GM12878 (cell line): Measurements from ENCODE around the gene HLA-DQB1. TPM values are rescaled to one million over a fixed set of nuclear protein-coding genes. Genes with fewer than 3 reads are reported as not detected.

Source experiments
- ATAC-seq: fragments of 200-7000 bp; cut with Tn5 transposase; 3 replicates; pipeline ENCODE4 v1.9.1; 2020; ENCODE audit warnings: mild to moderate bottlenecking, moderate library complexity
- BruUV-seq: library from RNA; stranded (reverse); fragments of 400-500 nt; replicated peaks from 2 replicates; lab custom pipeline; 2021; lab: Mats Ljungman, UMichigan
- CTCF ChIA-PET: fragments of 300-600 bp; sonication (Branson Sonifier 250); formaldehyde crosslinking; extraction: SDS; loops from one replicate; lab custom pipeline; 2021; ENCODE audit warnings: inconsistent platforms; lab: Yijun Ruan, JAX
- POLR2A ChIA-PET: fragments of 350-600 bp; formaldehyde crosslinking; extraction: SDS; loops from one replicate; lab custom pipeline; 2021; ENCODE audit warnings: inconsistent platforms; lab: Charles Lee
- RAD21 ChIA-PET: fragments of 300-600 bp; sonication (Branson Sonifier 250); formaldehyde crosslinking; loops from one replicate; lab custom pipeline; 2023; ENCODE audit warnings: antibody characterized with exemption; ENCODE audit not compliant: unreplicated experiment; lab: Charles Lee
- SMC1A ChIA-PET: fragments of 300-600 bp; sonication (Branson Sonifier 250); formaldehyde crosslinking; loops from one replicate; lab custom pipeline; 2023; ENCODE audit not compliant: unreplicated experiment, uncharacterized antibody; lab: Charles Lee
- DNase-seq: peaks from one replicate; pipeline ENCODE4 v3.0.0-alpha.2; 2011; ENCODE audit warnings: low read depth, low spot score
- FAIRE-seq: peaks from 3 replicates; lab custom pipeline; 2011; peaks lifted over from hg19 to GRCh38; lab: Jason Lieb, UNC
- H2AFZ ChIP-seq: 2 replicates; pipeline ENCODE4 v1.6.0; 2011; ENCODE audit warnings: low read depth, low read length, control low read depth; ENCODE audit not compliant: control insufficient read depth
- H3K27ac ChIP-seq: 2 replicates; pipeline ENCODE4 v1.5.1; 2011; ENCODE audit warnings: control low read depth; ENCODE audit not compliant: control insufficient read depth, insufficient read depth
- H3K27me3 ChIP-seq, 2 experiments: replicated peaks in 1 of 2; 2 replicates each; pipeline versions ENCODE4 v1.6.0 to v1.6.1; 2011; ENCODE audit warnings: low read length in 1 of 2; ENCODE audit not compliant: control insufficient read depth in 2 of 2, insufficient read depth in 2 of 2
- H3K36me3 ChIP-seq, 2 experiments: 2 replicates each; pipeline ENCODE4 v1.5.1; 2011; ENCODE audit warnings: low read length in 1 of 2; ENCODE audit not compliant: control insufficient read depth in 2 of 2, insufficient read depth in 2 of 2
- H3K4me1 ChIP-seq: 2 replicates; pipeline ENCODE4 v1.6.1; 2011; ENCODE audit warnings: mild to moderate bottlenecking, low read length, moderate library complexity, mixed read lengths; ENCODE audit not compliant: control insufficient read depth, insufficient read depth
- H3K4me2 ChIP-seq: 2 replicates; pipeline ENCODE4 v1.6.0; 2011; ENCODE audit warnings: control low read depth; ENCODE audit not compliant: control insufficient read depth, insufficient read depth
- H3K4me3 ChIP-seq: fragments of 200-600 bp; sonication (generic); 2 replicates; pipeline ENCODE4 v1.5.1; 2016
- H3K79me2 ChIP-seq: 2 replicates; pipeline ENCODE4 v1.6.0; 2011; ENCODE audit warnings: low read length; ENCODE audit not compliant: control insufficient read depth, insufficient read depth
- H3K9ac ChIP-seq: 2 replicates; pipeline ENCODE4 v1.8.0; 2011; ENCODE audit warnings: low read length, control low read depth, mixed read lengths; ENCODE audit not compliant: control insufficient read depth, insufficient read depth
- H3K9me3 ChIP-seq: replicated peaks from 3 replicates; pipeline ENCODE4 v1.5.1; 2011; ENCODE audit warnings: mild to moderate bottlenecking, low read length; ENCODE audit not compliant: control insufficient read depth, insufficient read depth
- H4K20me1 ChIP-seq: 2 replicates; pipeline ENCODE4 v1.6.0; 2011; ENCODE audit not compliant: control insufficient read depth, insufficient read depth
- CEBPB ChIP-seq, 2 experiments: fragments of 150-350 bp in 1 of 2; IDR thresholded peaks; 2 replicates each; pipeline ENCODE4 v1.6.1; 2012 to 2014; ENCODE audit warnings: low read depth in 2 of 2, low read length in 2 of 2, borderline replicate concordance in 1 of 2, inconsistent platforms in 1 of 2
- CREM ChIP-seq: IDR thresholded peaks from 2 replicates; pipeline ENCODE4 v1.6.1; 2014; ENCODE audit warnings: antibody characterized with exemption, low read depth
- CUX1 ChIP-seq: IDR thresholded peaks from 2 replicates; pipeline ENCODE4 v1.6.1; 2012; ENCODE audit warnings: improper control_type of control experiment, low read depth, low read length; ENCODE audit not compliant: insufficient replicate concordance
- GABPA ChIP-seq: IDR thresholded peaks from 2 replicates; pipeline ENCODE4 v1.6.1; 2014; ENCODE audit warnings: antibody characterized with exemption, low read depth, mild to moderate bottlenecking, inconsistent platforms
- GATAD2B ChIP-seq: fragments of 450-650 bp; conservative IDR thresholded peaks from 2 replicates; pipeline ENCODE4 v1.6.1; 2017; ENCODE audit warnings: low read depth, mild to moderate bottlenecking, moderate library complexity
- HDGF ChIP-seq: fragments of 450-650 bp; IDR thresholded peaks from 2 replicates; pipeline ENCODE4 v1.6.1; 2016; ENCODE audit warnings: antibody characterized with exemption
- JUNB ChIP-seq: IDR thresholded peaks from 2 replicates; pipeline ENCODE4 v1.6.1; 2016; ENCODE audit warnings: antibody characterized with exemption, mild to moderate bottlenecking
- MYB ChIP-seq: fragments of 150-350 bp; IDR thresholded peaks from 2 replicates; pipeline ENCODE4 v1.6.1; 2014; ENCODE audit warnings: mild to moderate bottlenecking, low read depth, low read length, borderline replicate concordance
- NFIC ChIP-seq: IDR thresholded peaks from 2 replicates; pipeline ENCODE4 v1.6.1; 2012; ENCODE audit warnings: low read depth, mild to moderate bottlenecking, inconsistent platforms, low read length, moderate library complexity
- NFYA ChIP-seq: IDR thresholded peaks from 2 replicates; pipeline ENCODE4 v1.6.1; 2011; ENCODE audit warnings: low read depth, mild to moderate bottlenecking, low read length, improper control_type of control experiment, borderline replicate concordance
- STAT3 ChIP-seq: IDR thresholded peaks from 2 replicates; pipeline ENCODE4 v1.6.1; 2011; ENCODE audit warnings: low read depth, low read length, improper control_type of control experiment
- USF1 ChIP-seq: IDR thresholded peaks from 2 replicates; pipeline ENCODE4 v1.6.1; 2011; ENCODE audit warnings: borderline replicate concordance, low read depth, mild to moderate bottlenecking, moderate library complexity, mixed read lengths, low read length; ENCODE audit not compliant: insufficient read depth; ENCODE audit errors: extremely low read length
- ZBTB11 ChIP-seq: fragments of 450-650 bp; formaldehyde crosslinking; IDR thresholded peaks from 2 replicates; pipeline ENCODE4 v1.5.0; 2022; ENCODE audit warnings: mild to moderate bottlenecking, missing genetic modification characterization
- ZNF384 ChIP-seq: IDR thresholded peaks from 2 replicates; pipeline ENCODE4 v1.6.1; 2012; ENCODE audit warnings: low read depth, mild to moderate bottlenecking, low read length, improper control_type of control experiment, borderline replicate concordance
- WGBS: methylation state at CpG from one replicate; pipeline ENCODE4 v1.1.6; 2016; ENCODE audit warnings: low lambda C conversion rate; ENCODE audit not compliant: insufficient replicate concordance, insufficient coverage; ENCODE audit errors: missing lambda C conversion rate; 5-methylcytosine and 5-hydroxymethylcytosine counted together
- in situ Hi-C: fragments of 300-500 bp; cut with MboI; formaldehyde crosslinking; loops from 9 replicates; pipeline ENCODE4 v1.14.3; 2018; ENCODE audit warnings: mixed read lengths
- intact Hi-C: fragments of 100-400 bp; cut with micrococcal nuclease; formaldehyde crosslinking; loops from one replicate; pipeline ENCODE4 v1.14.2; 2022; ENCODE audit not compliant: unreplicated experiment
- polyA plus RNA-seq, 11 experiments: library from polyadenylated mRNA; depleted of rRNA in 4 of 11; unstranded in 6 of 11; stranded (reverse) in 5 of 11; fragments of >200 nt; fragmentation: Nextera tagmentation in 4 of 11; fragmentation: Illumina TruSeq in 1 of 11; extraction: Ambion mirVana in 4 of 11; extraction: Trizol in 1 of 11; gene quantifications; 1 replicate in 1 of 11; 2 replicates in 10 of 11; pipeline versions ENCODE4 v1.2.1 to v1.2.3, GENCODE V29; 2011 to 2016; ENCODE audit warnings: inconsistent platforms in 2 of 11, missing spikeins in 2 of 11, low read depth in 1 of 11
- total RNA-seq, 4 experiments: library from RNA; depleted of rRNA in 3 of 4; stranded (reverse); fragments of >200 nt in 3 of 4; fragmentation: Illumina TruSeq in 1 of 4; extraction: Trizol in 1 of 4; gene quantifications; 2 replicates each; pipeline versions ENCODE4 v1.2.1 to v1.2.3, GENCODE V29; 2013 to 2021

The HLA-DQB1 gene
- total and polyA plus RNA-seq, 10 of the 15 experiments (the other 5 are each of a cell fraction or from before 2014, with no cell fraction given): 38.1 to 403 (median 91.4) TPM

- ChIA-PET CTCF (interaction anchor here (0.6 to 7.6 kb wide), 5 partner anchors 89 to 283 kb away, joined by 3 to 160 read pairs (median 5); no protein-coding TSS in a partner anchor), POLR2A (interaction anchor here (0.9 to 1.0 kb wide), 2 partner anchors 236 to 261 kb away, joined by 3 read pairs; no protein-coding TSS in a partner anchor), SMC1A (interaction anchor here (0.7 to 1.5 kb wide), 8 partner anchors 82 to 282 kb away, joined by 3 to 11 read pairs (median 4); no protein-coding TSS in a partner anchor), RAD21 (interaction anchor here (0.6 to 1.1 kb wide), 2 partner anchors 89 to 265 kb away, joined by 3 to 4 read pairs; no protein-coding TSS in a partner anchor)
- Histone ChIP-seq H3K9me3 (no peaks in the 10 kb centered on the region), H3K27me3 (peaks cover 0 to 3% of the 10 kb centered on the region in 2 experiments; a peak in 2 of 4 replicates), H3K9ac (no peak overlapping the region), H3K27ac (no peak overlapping the region), H3K4me1 (no peaks in the 10 kb centered on the region), H3K79me2 (no peaks in the 10 kb centered on the region), H3K36me3 (no peaks in the 10 kb centered on the region), H2AFZ (no peak overlapping the region), H3K4me2 (no peak overlapping the region), H3K4me3 (no peak overlapping the region), H4K20me1 (no peaks in the 10 kb centered on the region)
- TF ChIP-seq HDGF (no peak), GATAD2B (no peak), MYB (no peak), NFIC (no peak), ZNF384 (no peak), CEBPB (IDR thresholded peaks at IDR 0.05; ENCODE audit: borderline replicate concordance in 1 of 2, low read depth in 2 of 2, low read length in 2 of 2) (no peak), JUNB (no peak), USF1 (no peak), CREM (no peak), ZBTB11 (CRISPR knock-in tag) (no peak), CUX1 (no peak), STAT3 (no peak), NFYA (no peak), GABPA (no peak)
- DNase-seq (no peak), ATAC-seq (no peak), FAIRE-seq (no peak)
- BruUV-seq: no TSS peak
- in situ Hi-C loops (loop anchor here (5.0 kb wide), 2 partner anchors 270 to 450 kb away; no protein-coding TSS in a partner anchor), intact Hi-C loops (no loop called here)
- 94% methylated on average over 1 of the region's 1 CpG for WGBS
These were observed 30.6 kb upstream of the HLA-DQB1 start for GRCh38 chr6:32697031-32697430.
